GM19240 (cell line): ENCODE results near the gene CDH13.

ENCODE experiments used
- DNase-seq: peaks from one replicate; pipeline ENCODE4 v3.0.0; 2011; ENCODE audit warnings: low spot score; ENCODE audit not compliant: insufficient read length

The CDH13 gene

DNA sequence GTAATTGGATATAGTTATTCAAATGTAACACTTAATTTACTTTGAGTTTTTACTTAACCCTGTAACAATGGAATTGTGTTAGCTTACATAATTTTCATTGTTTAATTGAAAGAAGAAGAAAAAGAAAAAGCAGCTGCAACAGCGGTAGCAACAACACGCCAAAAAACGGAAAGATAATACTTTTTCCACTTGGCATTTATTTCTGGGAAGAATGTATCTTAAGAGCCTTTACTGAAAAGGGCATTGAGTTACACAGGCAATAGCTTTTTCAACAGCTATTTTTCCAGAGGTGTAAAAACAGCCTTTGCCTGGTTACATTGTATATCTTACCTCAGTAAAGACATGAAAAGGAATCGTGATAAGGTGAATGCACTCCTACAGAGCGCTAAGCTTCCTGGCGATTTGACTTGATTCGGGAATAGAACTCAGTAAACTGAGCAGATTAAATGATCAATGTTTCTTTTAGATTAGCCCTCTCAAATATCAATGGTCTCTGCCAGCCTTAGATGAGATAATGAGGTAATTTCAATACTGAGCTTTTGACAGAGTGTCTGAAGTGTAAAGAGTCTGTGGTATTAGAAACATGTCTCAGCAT, 311.3 kb downstream of the CDH13 start:
- DNase-seq, result no peak

DNA sequence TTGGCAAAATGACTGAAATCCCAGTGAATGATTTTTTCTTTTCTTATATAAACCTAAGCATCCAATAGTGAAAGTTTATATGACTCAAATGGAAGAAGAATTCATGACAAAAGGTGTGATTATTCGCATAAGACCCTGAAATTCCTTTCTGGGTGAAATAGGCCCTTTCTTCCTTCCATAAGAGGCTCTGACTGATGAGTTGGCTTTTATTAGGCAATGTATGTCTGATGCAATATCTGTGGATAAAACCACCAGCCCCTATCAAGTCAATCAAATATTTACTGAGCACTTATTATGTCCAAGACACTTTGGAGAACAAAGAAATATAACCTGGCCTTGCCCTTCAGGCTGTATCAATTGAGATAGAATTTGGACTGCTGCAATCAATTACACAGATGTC, 316.6 kb downstream of the CDH13 start:
- no peak for DNase-seq

DNA sequence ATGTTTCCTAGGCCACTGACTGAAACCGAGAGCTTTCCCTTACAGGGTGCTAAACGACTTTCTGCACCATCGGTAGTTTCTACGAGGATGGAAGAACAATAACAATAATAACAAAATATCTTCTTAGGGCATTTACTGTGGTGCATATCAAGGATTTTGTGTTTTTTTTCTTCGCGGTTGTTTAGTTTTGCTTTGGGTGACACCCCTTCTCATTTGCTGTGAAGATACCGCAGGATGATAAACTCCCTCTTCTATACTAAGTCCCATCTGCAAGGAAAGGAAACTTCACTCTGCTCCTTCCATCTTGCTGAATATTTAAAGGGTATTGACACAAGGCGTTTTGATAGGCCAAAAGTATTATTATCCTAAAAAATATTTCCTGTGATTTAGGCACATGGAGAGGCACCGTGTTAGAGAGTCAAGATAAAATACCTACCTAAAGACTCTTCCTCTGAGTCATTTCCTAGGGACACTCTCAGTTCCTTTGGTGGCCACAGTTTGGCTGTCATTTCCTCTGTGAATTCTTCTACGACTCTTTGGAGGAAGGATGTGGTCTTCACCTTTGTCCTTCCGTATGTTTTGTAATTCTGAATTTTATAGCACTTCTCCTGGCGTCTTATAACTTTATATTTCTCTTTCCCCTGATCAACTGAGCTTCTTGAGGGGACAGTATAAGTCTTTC, 318.8 kb downstream of the CDH13 start:
- DNase-seq, result no peak

DNA sequence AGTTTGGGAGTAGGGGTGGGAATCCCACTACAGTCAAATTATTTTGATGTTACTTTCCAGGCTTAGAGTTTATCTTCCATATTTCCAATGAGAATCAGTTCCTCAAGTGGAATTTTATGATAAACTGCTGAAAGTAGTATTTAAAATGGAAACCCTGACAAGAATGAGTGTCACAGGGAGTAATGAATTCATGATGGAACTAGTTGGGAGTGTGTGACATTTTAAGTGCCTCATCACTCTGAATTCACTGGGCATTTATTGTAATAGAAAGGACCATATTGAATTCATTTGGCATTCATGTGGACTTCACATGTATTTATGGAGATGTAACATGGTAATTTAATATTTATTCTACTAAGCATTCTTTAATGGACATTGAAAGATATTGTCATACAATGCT, 320.9 kb downstream of the CDH13 start:
- no peak for DNase-seq

DNA sequence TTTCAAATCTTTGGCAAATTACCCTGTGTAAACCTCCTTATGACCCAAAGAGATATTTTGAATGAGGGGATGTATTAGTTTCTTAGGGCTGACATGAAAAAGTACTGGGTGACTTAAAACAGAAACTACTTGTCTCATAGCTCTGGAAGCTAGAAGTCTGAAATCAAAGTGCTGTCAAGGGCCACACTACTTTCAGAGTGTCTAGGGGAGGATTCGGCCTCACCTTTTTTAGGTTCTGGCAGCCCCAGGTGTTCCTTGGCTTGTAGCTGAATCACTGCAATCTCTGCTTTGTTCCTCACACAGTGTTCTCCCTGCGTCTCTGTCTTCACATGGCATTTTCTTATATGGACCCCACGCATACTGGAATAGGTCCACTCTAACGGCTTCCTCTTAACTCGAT, 322.2 kb downstream of the CDH13 start:
- no peak for DNase-seq

DNA sequence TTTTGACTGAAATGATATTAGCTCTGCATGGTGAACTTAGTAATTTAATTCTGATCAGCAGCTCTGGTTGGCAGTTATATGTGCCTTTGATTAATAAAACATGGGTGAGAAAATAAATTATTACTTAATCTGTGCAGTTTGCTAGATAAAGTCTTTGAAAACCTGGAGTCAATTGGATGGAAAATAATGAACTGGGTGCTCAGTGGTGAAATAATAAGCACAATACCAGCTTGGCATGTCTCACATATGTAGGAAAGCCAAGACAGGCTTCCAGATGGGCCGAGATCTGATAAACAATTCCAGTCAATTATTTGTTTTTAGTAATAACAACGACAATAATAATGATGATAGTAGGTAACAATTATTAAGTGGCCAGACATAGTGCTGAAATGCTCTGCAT, 326.7 kb downstream of the CDH13 start:
- no peak for DNase-seq

DNA sequence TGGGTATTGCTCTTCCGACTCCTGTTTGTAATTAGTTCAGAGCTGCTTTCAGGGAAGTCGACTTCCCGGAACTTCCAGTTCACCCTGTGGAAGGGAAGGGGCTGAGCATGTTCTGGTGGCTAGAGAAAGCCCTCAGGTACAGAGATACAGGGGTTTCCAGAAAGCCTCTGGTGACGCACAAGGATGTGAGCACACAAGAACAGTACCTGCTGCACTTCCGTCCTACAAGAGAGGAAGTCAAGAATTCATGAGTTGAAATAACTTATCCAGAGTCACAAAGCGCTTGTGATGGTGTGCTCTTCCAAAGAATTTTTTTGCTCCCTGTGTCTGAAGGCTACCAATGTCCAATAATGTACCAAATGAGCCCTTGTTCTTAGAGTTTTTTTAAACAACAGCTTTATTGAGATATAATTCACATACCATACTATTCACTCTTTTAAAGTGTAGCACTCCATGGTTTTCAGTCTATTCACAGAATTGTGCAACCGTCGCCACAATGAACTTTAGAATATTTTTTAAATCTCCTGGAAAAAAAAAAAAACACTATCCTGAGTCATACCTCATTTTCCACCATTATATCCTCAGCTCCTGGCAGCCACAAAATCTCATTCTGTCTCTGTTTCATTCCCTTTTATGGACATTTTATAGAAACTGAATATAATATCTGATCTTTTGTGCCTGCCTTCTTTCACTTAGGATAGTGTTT, 327.6 kb downstream of the CDH13 start:
- DNase-seq, result no peak

DNA sequence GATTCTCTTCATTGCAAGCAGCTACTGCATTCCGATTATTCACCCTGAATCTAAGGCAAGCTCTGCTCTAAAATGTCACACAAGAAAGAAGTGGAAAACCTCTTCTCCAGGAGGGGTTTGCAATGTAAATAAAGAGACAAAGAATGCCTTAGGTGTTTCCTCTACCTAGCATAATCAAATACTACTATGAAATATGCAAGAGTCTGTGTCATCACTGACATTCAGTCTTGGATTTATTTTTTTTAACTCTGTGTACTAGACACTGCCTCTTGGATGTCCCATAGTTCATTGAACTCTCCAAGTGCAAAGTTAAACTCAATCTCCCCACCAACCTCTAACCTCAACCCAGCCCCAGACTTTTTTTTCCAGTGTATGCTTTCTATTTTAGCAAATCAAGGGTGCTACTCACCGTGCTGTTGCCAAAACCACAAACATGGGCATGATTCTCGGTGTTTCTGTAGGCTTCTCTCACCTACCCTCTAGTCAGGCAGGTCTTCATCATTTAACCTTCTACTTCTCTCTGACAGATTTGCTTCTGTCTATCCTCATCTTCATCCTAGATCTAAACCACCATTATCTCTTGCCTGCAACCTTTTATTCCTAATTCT, 329.1 kb downstream of the CDH13 start:
- DNase-seq, result no peak

DNA sequence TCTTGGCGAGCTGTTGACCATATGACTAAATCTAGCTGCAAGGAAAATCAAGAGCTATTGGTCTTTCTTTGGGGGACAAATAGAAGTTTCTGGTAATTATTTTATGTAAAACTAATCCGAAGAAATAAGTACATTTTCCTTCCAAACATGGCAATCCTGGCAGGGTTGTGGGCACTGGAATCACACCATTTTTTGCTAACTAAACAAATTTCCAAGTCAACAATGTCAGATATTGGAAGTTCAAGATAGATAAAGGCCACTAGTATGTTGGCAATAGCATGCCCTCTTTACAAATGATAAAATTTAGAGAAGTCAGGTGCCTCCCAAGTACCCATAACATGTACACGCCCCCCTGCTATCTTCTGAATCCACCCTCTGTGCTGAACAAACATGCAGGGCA, 330.4 kb downstream of the CDH13 start:
- DNase-seq, result no peak

DNA sequence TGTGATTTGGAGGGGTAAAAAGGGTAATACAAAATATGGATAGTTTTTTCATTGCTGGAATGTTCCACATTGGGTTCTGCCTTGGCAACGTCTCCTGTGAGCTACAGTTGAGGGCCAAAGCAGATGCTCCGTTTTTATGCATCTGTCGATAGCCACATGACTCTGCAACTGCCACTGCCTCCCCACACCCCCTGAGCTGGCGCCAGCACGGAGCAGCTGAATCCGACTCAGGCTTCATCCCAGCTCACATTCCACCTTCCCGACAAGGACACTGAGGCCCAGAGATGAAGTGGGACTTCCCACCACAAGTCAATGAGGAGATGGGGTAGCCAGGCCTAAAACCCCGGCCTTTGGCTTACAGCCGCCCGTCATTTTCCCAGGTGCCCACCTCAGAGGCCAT, 334.1 kb downstream of the CDH13 start:
- DNase-seq, result no peak

DNA sequence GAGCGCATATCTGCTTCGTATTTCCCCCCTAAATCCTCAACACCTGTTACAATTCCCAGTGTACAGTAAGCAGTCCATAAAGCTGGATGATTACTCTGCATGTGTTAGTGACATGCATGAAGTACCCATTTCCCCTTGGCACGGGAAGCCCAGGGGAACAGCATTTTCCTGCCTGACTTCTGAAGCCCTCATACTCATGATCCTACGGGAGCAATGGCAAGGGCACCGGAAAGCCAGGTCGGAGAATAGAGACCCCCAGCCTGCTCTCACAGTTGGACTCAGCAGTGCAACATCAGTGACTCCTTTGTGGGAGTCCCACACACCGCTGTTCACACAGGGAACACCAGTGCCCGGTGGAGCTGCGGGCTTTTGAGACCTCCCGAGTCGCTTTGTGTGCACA, 336.9 kb downstream of the CDH13 start:
- DNase-seq, result no peak

DNA sequence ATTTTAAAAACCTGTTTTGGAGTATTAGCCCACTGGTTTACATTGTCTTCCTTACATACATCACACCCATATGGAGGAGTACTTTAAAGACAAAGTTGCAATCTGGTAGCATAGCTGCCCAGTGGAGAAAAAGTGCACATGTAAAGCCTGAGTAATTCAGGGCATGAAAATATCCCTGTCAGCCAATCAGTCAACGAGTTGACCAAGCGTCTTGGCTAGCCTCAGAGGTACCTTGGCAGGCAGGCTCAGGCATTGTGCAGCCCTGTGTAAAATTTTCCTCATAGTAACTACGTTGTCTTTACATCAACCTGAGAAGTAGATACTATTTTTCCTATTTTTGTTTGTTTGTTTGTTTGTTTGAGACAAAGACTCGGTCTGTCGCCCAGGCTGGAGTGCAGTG, 339.0 kb downstream of the CDH13 start:
- DNase-seq, result no peak

DNA sequence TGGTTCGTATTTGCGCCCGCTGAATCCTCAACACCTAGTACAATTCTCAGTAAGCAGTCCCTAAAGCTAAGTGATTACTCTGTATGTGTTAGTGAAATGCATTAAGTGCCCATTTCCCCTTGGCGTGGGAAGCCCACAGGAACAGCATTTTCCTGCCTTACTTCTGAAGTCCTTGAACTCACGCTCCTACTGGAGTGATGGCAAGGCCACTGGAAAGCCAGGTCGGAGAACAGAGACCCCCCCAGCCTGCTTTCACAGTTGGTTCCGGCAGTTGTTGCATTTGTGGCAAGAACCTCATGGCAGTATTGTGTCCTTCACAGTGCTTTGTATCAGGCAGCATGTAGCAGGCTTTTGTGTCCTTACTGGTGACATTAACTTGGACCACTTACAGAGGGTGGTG, 340.7 kb downstream of the CDH13 start:
- DNase-seq, result no peak

DNA sequence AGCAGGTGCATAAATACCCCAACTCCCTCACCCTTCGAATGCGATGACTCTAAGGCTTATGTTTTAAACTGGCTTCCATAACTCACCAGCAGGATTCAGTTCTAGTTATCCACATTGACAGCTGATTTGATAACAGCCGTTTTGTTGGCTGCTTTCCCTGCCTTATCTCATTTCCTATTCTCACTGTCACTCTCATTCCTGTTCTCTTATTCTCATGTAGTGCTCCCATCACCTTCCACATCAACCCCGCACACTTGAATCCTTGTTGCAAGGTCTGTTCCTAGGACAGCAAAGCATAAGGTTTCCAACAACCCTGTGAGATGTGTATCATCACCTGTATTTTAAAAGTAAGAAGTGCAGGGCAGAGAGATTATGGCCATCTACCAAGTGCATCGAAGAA, 344.4 kb downstream of the CDH13 start:
- DNase-seq, result no peak

DNA sequence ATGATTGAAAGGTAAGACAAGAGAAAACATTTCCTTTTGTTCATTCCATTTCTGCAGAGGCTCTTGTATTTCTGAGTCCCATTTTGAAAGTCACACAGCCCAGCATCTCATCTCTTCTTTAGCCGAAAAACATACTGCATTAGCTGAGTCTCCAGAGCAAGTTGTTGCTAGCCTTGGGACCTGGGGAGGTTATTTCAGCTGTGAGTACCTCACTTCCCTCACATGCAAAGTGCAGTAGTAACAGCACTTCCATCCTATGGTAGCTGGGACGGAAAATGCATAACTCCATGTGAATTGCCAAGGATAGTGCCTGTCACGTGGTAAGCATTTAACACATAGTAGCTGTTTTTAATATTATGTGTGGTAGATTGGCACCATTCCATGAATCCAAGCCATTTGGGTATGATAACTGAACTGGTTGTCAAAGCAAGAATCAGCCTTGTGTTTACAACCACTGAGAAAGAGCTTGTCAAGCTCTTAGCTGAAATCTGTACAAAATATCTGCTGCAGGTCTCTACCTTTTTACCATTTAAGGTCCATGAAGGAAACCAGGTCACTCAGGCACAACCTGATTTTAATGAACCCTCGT, 345.7 kb downstream of the CDH13 start:
- no peak for DNase-seq

DNA sequence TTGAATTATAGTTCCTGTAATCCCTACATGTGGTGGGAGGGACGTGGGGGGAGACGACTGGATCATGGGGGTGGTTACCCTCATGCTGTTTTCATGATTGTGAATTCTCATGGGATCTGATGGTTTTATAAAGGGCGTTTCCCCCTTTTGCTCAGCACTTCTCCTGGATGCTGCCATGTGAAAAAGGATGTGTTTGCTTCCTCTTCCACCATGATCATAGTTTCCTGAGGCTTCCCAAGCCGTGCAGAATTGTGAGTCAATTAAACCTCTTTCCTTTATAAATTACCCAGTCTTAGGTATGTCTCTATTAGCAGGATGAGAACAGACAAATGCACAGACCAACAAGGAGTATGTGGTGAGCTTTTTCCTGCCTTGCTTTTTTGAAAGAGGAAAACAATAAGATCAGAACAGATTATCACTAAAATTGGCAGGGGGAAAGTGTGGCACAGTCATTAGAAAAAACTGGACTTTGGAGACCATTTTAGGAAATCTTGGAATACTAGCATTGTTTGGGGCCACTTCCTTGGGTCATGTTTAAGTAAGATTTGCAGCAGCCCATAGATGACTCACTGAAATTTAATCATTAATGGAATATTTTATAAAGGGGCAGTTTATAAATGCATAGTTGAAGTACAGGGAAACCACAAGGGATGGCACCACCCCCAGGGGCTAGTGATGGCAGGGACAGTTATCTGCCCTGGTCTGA, 352.8 kb downstream of the CDH13 start:
- DNase-seq, result no peak

DNA sequence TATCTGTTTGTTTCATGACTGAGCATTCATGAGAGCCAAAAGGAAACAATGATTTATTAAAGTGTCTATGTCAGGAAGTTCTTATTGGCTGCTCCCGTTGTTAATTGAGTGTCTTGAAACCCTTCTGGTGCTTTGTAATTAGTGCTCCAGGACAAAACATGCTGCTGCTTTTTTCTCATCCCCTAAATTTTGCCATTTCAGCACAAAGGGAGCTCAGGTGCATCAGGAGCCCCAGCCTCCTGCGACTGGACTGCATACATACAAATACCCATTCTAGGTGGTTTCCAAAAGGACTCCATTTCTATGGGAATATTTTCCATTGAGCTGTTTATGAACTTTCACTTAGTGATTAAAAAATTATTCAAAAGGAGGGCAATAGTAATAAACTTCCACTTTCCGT, 354.0 kb downstream of the CDH13 start:
- DNase-seq, result no peak

DNA sequence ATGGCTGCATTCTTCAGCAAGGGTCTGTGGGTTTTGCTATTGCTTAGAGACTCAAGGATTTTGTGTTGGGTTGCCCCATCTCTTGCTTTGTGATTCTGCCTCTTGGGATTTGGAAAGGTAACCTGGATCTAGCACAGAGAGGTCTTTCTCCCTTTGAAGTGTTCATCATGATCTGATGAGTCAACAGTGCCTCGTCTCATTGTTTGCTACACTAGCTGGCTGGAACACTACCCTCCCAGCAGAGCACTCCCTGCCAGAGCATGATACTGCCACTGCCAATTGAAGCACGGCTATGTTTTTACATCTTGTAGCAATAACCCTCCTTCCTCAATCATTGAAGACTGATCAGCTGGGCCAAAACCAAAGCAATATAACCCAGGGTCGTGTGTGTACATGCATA, 361.0 kb downstream of the CDH13 start:
- no peak for DNase-seq

DNA sequence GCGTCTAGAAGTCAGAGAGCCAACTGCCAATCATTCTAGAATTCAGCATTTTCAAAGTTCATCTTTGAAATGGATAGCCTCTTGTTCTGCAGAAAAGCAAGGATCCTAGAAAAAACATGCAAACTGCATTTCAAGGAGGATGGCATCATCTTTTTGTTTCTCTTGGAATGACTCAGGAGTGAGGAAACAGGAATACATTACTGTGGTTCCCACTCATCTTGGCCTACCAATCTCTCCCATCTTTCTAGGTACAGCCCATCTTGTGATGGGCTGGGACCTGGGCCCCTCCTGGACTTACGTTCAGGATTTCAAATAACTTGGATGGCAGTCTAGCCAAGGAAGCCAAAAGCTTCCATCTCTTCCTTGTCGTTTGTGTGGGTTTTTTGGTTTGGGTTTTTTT, 363.4 kb downstream of the CDH13 start:
- DNase-seq, result no peak

DNA sequence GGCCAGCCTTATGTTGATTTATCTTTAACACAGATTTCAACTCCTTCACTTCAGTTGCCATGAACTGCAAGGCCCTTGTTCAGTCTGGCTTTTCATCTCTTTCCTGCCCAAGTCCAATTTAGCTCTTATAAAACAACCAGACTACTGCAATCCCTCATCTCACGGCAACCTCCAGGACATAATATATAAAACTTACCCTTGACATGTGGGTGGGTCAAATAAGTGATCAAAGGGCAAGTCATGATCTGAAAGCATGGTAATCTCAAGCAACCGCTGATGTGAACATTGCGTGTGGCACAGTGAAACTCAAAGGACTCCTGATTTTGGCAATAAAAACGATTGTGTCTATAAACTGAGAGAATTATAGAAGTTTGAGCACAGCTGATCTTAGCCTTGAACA, 364.6 kb downstream of the CDH13 start:
- no peak for DNase-seq

DNA sequence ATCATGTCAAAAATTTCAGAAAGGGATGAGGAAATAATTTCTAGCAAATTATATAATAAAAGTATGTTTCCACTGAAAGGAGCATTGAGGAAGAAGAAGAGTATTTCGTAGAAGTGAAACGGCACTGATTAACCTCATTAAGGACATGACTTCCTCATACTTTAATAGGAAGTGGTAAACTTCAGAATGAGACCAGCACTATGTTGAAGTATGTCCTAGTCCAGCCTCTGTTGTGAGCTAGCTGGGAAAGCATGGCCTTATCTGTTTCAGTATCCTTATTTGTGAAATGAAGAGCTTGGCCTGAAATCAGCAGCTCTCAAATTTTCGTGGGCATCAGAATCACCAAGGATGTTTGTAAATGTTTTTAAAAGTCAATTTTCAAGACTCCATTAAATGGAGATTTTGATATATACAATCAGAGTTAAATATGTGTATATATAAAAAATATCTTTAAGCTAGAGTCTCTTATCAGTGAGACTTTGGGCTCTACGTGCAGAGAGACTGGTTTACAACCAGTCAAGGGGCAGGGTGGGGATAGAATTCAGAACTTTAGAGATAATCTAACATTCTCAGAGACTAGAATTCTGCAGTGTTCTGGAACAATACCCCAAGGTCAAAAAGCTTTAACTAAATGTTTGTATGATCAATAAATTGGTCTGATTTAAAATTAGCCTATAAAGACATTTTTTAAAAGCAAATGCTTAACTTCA, 365.4 kb downstream of the CDH13 start:
- DNase-seq, result no peak
